HG03060 (cell line): ENCODE data around the gene UQCC2.

ENCODE experiments used
- ATAC-seq: cut with Tn5 transposase; IDR thresholded peaks from one replicate; pipeline ENCODE4 v1.9.1; 2021; ENCODE audit warnings: low read depth, moderate number of reproducible peaks; ENCODE audit not compliant: unreplicated experiment

The UQCC2 gene

DNA sequence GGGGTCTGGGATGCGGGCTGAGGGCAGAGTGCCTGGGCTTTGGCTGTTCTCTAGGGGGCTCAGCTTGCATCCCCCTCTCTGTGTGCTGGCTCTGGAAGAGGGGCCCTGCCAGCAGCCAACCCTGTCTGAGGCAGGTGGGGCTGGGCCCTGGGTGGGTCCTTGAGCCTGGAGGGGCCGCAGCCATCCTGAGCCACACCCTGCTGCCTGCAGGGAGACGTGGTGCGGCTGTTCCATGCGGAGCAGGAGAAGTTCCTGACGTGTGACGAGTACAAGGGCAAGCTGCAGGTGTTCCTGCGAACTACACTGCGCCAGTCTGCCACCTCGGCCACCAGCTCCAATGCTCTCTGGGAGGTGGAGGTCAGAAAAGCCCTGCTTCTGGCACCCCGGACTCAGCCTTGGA lies 49.2 kb downstream of the UQCC2 start:
- no peak for ATAC-seq

DNA sequence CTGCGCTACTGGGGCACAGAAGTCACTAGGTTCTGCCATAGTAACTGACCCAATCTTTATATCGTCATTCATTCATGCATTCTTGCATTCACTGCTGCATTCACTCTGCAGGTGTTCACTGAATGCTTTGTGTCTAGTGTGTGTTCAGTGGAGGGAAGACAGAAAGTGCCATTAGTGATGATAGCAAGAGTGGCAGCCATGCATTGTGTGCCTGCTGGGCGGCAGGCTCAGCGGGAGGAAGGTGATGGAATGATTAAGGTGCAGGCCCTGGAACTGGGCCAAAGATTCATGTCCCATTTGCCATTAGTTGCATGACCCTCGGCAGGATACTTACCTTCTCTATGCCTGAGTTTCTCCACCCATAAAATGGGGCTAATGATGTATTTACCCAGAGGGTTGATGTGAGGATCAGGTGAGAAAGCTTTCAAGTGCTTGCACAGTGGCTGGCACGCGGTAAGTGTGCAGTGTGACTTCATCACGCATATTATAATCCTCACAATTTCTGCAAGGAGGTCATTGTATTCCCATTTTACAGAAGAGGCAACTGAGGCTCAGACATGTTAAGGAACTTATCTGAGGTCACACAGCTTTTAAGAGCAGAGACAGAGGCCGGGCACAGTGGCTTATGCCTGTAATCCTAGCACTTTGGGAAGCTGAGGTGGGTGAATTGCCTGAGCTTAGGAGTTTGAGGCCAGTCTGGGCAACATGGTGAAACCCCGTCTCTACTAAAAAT lies 50.2 kb downstream of the UQCC2 start:
- ATAC-seq, result no peak

DNA sequence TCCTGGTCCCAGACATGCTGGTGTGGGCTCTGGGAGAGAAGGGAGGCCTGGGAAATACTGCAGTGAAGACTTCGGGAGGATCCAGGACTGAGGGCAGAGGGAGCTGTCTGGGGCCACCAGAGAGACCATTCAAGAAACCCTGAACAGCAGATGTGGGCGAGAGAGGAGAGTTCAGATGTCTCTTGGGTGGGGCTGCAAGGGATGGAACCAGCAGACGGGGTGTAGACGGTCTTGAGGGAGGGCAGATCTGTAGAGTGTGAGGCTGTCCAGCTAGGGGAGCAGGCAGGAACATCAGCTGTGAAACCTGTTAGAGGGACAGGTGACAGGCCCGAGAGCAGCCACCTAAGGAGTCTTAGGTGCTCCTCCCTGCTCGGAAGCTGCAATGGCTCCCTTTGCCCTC lies 51.5 kb downstream of the UQCC2 start:
- no peak for ATAC-seq

DNA sequence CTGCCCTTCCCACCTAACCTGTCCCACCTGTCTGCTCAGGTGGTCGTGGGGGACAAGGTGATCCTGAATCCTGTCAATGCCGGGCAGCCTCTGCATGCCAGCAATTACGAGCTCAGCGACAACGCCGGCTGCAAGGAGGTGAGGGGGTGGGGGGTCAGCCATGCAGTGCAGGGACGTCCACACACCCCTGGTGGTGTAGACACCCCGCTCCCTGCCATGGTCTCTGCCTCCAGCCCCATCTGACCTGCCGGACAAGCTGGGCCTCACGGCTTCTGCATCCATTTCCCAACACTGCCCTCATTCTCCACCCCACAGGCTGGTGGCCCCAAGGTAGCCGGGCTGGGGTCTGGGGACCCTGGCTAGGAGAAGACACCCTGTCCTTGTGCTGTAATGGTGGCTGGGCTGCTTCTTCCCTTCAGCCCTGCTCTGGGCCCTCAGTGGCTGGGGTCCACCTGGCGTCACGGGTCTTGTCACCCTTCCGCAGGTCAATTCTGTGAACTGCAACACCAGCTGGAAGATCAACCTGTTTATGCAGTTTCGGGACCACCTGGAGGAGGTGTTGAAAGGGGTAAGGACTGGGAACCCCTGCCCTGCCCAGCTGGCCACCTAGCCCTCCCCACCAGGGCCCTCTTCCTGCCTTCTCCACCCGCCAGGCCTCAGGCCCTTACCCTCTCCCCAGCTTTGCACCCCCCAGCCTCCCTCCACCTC lies 52.4 kb downstream of the UQCC2 start:
- ATAC-seq, result no peak

DNA sequence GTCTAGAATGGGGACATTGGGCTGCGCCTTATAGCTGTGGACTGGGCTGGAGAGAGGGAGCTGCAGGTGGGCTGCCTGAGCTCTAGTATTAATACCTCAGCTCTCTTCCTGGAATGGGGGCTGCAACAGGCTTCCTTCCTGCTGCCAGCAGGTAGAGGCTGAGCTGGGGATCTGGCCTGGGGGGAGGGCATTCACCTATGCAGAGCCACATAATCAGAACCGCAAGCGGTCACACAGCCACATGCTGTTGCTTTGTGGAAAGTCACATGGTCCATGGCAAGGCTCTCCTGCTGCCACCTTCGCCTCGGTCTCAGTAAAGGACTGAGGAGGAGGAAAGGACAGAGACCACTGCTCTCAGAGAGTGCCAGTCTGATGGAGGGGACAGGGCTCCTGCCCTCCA lies 54.7 kb downstream of the UQCC2 start:
- no peak for ATAC-seq

DNA sequence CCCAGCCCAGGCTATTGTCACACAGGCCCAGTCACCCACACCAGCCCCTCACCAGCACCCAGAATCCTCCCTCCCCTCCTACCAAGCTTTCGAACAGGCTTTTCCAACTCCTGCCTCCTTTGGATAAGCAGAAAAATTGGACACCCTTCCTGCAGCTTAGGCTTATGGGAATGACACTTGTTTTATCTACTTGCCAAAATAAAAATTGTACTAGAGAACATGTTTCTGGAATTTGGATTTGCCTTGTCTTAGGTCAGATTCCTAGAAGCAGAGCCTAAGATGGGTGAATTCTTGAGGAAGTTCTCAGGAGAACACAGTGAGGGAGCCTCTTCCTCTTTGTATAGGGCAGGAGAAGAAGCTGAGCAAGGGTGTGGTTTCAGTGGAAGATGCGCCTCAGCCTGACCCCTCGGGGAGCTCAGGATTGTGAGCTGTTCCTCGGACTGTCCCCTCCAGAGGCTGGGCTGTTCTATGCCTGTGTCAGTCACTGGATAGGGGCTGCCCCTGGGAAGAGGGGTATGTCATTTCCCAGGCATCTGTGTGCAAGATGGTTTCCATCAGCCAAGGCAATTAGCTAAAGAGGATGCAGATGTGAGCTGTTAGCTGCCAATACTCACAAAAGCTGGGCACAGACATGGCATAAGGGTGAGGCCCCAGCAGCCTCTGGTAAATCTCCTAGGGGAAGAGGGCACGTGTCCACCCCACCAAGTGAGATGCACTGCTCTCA lies 56.5 kb downstream of the UQCC2 start:
- no peak for ATAC-seq

DNA sequence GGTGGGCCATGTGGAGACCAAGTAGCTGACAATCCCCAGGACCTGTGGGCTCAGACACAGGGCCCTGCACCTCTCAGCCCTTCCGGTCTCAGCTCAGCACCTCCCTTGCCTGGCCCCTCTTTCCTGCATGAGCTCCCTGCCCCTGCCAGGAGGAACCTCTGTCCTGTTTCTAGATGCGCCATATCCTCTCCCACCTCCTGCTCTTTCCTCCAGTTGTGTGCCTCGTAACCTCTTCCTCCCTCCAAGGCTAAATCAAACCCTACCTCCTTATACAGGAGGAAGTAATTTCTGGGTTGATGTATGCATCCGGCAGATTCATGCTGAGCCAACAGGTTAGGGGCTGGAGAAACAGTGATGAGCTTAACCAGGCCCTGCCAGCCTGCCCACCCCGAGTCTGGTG lies 59.5 kb downstream of the UQCC2 start:
- no peak for ATAC-seq

DNA sequence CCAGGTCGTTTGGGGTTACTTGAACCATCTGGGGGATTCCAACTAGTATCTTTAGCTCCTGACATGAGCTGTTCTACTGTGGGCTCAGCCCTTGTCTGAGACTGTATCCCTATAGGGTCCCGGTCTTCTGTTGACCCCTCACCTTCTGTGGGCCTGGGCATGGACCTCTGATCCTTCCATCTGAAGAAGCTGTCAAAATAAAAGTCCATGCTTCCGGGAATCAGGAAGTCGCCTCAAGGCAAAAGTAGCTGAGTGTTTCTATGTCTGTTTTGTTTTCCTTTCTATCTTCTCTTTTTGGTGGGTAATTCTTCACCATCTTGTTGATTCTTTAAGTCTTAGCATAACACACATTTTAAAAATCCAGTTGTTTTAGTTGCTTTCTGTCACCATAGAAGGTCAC lies 60.1 kb downstream of the UQCC2 start:
- ATAC-seq, result no peak
